Measurements from ENCODE around the gene PEAK1.

DNA sequence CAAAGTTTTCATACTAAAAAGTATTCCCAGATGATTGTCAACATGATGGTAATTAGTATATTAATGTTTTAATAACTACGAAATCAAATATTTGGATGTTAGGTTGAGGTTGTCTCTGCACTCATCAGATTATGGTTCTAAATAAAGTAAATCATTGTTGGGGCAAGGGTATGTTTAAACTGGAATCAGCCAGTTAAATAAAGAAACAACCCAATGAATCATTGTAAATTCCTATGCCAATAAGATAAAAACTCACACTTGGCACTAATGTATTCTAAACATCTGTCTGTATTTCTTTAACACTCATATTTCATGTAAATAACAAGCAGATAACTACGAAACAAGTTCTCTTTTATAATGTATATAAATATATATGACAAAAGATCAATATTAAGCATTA lies 92.7 kb downstream of the PEAK1 start:
- TF ChIP-seq, protein P1, sequence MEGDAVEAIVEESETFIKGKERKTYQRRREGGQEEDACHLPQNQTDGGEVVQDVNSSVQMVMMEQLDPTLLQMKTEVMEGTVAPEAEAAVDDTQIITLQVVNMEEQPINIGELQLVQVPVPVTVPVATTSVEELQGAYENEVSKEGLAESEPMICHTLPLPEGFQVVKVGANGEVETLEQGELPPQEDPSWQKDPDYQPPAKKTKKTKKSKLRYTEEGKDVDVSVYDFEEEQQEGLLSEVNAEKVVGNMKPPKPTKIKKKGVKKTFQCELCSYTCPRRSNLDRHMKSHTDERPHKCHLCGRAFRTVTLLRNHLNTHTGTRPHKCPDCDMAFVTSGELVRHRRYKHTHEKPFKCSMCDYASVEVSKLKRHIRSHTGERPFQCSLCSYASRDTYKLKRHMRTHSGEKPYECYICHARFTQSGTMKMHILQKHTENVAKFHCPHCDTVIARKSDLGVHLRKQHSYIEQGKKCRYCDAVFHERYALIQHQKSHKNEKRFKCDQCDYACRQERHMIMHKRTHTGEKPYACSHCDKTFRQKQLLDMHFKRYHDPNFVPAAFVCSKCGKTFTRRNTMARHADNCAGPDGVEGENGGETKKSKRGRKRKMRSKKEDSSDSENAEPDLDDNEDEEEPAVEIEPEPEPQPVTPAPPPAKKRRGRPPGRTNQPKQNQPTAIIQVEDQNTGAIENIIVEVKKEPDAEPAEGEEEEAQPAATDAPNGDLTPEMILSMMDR (conservative IDR thresholded peaks at IDR 0.05) = no peak
- TF ChIP-seq ZFX (IDR thresholded peaks at IDR 0.05) = no peak
